HG02943 (cell line): Measurements from ENCODE around the gene TRH.

Experiments used
- ATAC-seq: cut with Tn5 transposase; IDR thresholded peaks from one replicate; pipeline ENCODE4 v1.9.1; 2021; ENCODE audit warnings: mild to moderate bottlenecking, low read depth, moderate library complexity; ENCODE audit not compliant: unreplicated experiment

Gene TRH

GRCh38 chr3:129974564-129974832 is at the start of gene TRH:
TRH (plus strand) TSS chr3:129974720; CDS start chr3:129975817, 1,097 bp downstream.
- no peak for ATAC-seq

- ATAC-seq: no peak
These were observed 47.4 kb upstream of the TRH start for GRCh38 chr3:129927072-129927471.

GRCh38 chr3:129929383-129929782 is 45.1 kb upstream of the TRH start:
- no peak for ATAC-seq

GRCh38 chr3:129933471-129933870 is 41.0 kb upstream of the TRH start:
- no peak for ATAC-seq

GRCh38 chr3:129934234-129935123 is 40.0 kb upstream of the TRH start:
- no peak for ATAC-seq

- no peak for ATAC-seq
These were observed 37.8 kb upstream of the TRH start for GRCh38 chr3:129936757-129937156.

- no peak for ATAC-seq
These were observed 36.8 kb upstream of the TRH start for GRCh38 chr3:129937717-129938116.

- no peak for ATAC-seq
These were observed 36.2 kb upstream of the TRH start for GRCh38 chr3:129938140-129938930.

- no peak for ATAC-seq
These were observed 34.4 kb upstream of the TRH start for GRCh38 chr3:129940086-129940485.

- no peak for ATAC-seq
These were observed 32.2 kb upstream of the TRH start for GRCh38 chr3:129942296-129942695.

- no peak for ATAC-seq
These were observed 31.5 kb upstream of the TRH start for GRCh38 chr3:129943020-129943419.

GRCh38 chr3:129944709-129945108 is 29.8 kb upstream of the TRH start:
- no peak for ATAC-seq

- no peak for ATAC-seq
These were observed 26.8 kb upstream of the TRH start for GRCh38 chr3:129947538-129948240.

GRCh38 chr3:129950318-129951046 is 24.0 kb upstream of the TRH start:
- no peak for ATAC-seq

- no peak for ATAC-seq
These were observed 21.8 kb upstream of the TRH start for GRCh38 chr3:129952556-129953355.

- ATAC-seq: no peak
These were observed 20.9 kb upstream of the TRH start for GRCh38 chr3:129953621-129954020.

GRCh38 chr3:129954514-129954913 is 20.0 kb upstream of the TRH start:
- ATAC-seq: no peak

- no peak for ATAC-seq
These were observed 17.6 kb upstream of the TRH start for GRCh38 chr3:129956936-129957335.

- ATAC-seq: no peak
These were observed 15.8 kb upstream of the TRH start for GRCh38 chr3:129958755-129959154.

GRCh38 chr3:129961141-129961541 is 13.4 kb upstream of the TRH start:
- no peak for ATAC-seq
